NCI-H187 (cell line): ENCODE data around the gene NXPH4.

Experiments
- DNase-seq, 2 experiments: peaks; one replicate each; lab custom pipeline; 2025; lab: John Stamatoyannopoulos, UW

The NXPH4 gene

DNA sequence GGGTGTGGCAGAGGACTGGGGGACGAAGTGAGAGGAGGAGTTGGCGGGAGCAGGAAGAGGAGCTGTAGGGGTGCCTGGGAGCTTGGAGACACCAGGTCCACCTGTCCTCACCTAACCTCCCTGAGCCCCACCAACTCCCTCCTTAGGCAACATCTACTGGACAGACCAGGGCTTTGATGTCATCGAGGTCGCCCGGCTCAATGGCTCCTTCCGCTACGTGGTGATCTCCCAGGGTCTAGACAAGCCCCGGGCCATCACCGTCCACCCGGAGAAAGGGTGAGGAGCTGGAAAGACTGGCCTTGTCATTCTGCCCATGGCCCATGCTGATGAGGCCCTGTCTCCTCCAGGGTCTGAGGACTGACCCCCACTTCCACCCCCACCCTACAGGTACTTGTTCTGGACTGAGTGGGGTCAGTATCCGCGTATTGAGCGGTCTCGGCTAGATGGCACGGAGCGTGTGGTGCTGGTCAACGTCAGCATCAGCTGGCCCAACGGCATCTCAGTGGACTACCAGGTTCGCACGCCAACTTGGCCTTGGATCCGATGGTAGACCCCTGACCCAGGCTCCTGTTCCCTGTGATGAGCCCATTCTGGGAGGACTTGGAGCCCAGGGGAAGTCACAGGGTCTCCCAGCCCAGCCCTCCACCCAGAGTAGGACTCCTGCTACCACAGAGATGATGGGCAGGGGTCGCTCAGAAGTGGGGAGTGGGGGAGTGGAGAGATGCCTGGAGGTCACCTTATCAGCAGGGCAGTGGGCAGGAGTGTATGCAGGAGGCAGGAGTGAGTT lies 32.5 kb upstream of the NXPH4 start:
- no peak for DNase-seq

DNA sequence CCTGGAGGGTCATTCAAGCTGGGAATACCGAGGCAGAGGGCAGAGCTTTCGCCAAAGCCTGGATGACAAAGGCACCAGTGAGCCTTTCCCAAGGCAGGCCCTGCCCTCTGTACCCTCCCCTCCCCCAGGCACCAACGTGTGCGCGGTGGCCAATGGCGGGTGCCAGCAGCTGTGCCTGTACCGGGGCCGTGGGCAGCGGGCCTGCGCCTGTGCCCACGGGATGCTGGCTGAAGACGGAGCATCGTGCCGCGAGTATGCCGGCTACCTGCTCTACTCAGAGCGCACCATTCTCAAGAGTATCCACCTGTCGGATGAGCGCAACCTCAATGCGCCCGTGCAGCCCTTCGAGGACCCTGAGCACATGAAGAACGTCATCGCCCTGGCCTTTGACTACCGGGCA lies 31.2 kb upstream of the NXPH4 start:
- DNase-seq, result no peak

DNA sequence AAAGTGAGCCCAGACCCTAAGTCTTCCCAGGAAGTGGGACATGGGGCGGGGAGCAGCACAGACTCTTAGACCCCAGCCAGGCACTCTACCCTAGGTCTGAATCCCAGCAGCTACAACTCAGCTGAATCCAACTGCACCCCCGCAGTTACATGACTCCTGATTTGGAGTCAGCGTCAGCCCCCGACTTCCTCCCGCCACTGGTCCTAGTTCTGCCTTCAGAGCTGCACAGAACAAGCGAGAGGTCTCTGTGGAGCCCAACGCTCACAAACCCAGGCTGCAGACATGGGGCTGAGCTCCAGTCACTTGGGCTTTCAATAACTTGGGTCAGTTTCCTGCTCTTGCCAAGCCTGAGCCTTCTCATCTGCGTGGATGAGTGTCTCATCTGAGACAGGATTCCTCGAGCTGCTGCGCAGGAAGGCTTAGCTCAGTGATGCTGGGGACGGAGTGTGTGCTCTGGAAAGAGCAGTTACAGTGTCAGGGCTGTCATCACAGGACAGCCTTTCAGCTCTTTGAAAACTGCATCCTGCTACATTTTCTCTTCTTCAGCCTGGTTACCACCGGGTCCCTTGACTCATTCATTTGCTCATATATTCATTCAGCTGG lies 30.6 kb upstream of the NXPH4 start:
- no peak for DNase-seq

DNA sequence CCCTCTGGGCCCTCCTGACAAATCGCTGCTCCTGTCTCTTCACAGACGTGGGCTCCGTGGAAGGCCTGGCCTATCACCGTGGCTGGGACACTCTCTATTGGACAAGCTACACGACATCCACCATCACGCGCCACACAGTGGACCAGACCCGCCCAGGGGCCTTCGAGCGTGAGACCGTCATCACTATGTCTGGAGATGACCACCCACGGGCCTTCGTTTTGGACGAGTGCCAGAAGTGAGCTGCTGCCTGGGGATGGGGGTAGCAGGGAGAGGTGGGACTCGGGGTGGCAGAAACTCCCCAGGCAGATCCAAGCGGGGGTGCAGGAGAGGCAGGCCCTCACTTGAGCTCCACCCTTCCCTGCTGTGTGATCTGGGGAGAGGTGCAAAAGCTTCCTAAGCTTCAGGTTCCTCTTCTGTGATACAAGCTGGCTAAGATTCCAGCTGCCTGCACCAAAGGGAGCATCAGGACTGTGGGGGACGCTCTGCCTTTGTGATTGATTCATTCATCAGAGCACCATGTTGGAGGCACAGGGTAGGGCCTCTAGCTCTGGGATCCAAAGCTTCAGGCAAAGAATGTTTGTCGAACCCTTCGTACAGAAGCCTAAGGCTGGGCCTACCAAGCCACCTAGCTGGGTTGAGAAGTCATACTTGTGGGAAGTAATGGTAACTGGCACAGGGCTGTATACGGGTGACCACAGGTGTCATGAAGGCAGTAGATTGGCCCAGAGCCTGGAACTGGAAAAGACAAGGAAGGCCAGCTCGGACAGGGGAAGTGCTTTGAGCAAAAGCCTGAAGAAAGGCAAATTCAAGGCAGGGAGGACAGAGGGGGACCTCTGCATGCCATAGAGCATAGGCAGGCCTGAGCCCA lies 29.1 kb upstream of the NXPH4 start:
- no peak for DNase-seq

DNA sequence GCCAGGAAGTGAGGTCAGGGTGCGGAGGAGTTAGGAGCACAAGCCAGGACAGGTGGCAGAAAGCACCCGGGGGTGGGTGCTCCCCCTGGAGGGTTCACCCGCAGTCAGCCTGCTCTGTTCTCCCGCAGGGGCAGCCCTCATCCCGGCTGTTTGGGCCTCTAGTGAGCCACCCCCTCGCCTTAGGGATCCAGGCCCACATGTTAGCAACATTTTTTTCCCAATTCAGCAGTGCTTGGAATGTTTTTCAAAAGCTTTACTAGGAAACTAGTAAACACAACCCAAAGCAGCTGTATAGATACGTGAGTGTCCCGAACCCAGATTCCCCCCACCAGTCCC lies 28.5 kb upstream of the NXPH4 start:
- DNase-seq, result no peak

DNA sequence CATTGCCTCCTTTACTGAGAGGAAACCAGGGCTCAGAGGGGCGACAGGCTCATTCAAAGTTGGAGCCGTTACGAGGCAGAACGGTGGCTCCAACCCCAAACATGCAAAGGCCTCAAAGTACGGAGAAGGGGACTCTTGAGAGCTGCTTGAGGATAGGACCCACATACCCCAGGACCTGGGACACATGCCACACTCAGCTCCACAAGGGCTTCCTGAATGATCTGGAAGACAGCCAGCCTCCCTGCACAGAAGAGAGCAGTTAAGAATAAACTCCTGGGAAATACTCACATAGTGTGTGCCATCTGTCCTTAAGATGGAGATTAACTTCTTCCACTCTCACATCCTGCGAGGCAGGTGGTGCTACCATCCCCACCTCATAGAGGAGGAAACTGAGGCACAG lies 26.6 kb upstream of the NXPH4 start:
- no peak for DNase-seq

DNA sequence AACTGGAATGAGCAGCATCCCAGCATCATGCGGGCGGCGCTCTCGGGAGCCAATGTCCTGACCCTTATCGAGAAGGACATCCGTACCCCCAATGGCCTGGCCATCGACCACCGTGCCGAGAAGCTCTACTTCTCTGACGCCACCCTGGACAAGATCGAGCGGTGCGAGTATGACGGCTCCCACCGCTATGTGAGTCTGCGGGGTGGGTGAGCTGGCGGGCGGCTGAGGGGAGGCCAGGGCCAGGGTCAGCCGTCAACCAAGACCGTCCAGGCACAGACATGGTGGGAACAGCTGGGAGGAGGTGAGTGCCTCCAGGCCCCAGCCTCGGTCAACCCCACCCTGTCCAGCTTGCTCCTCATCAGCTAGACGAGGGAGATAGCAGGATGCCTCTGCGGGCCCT lies 25.8 kb upstream of the NXPH4 start:
- DNase-seq, result no peak

DNA sequence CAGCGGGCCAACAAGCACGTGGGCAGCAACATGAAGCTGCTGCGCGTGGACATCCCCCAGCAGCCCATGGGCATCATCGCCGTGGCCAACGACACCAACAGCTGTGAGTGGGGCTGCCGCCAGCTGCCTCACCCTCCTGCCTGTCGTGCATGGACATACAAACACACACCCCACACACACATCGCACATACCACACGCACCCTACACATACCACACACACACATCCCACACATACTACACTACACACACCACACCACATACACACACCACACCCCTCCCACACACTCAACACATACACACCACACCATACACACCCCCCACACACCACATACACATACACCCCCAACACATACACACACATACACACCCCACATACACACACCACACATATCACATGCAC lies 25.2 kb upstream of the NXPH4 start:
- no peak for DNase-seq

DNA sequence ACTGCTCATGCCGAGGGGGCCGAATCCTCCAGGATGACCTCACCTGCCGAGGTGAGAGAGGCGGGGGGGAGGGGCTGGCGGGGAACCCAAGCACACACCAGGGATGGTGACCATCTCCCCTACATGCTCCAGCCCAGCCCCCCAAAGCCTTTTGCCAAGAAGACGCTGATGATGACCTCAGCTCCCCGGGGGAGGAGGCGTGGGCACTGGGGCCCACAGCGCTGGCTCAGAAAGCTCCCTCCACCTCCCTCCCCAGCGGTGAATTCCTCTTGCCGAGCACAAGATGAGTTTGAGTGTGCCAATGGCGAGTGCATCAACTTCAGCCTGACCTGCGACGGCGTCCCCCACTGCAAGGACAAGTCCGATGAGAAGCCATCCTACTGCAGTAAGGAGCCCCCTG lies 23.7 kb upstream of the NXPH4 start:
- DNase-seq, result no peak

DNA sequence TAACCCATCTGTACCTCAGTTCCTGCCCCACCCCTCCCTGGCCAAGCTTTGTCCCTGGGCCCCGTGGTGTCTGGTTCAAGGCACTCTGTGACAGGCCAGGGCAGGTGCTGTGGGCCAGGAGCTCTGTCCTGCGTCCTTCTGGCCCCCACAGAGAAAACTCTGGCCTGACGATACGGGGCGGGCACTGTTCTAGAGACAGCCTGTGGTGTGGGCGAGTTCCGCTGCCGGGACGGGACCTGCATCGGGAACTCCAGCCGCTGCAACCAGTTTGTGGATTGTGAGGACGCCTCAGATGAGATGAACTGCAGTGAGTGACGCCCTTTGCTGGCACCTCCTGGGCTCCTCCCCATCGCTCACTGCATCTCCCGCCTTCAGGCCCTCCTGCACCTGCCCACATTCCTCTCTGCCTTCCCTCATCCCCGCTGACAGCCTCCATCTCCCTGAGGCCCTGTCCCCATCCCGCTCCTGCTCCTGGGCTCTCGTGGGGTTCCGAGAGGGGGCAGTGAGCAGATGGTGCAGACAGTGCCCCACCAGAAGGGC lies 22.8 kb upstream of the NXPH4 start:
- no peak for DNase-seq

DNA sequence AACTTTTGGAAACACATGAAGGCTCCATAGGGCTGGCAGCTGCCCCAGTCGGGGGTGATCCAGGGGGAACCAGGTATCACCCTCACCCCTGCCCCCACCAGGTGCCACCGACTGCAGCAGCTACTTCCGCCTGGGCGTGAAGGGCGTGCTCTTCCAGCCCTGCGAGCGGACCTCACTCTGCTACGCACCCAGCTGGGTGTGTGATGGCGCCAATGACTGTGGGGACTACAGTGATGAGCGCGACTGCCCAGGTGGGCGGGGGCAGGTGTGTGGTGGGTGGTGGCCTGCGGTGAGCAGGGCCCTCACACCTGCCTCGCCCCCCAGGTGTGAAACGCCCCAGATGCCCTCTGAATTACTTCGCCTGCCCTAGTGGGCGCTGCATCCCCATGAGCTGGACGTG lies 22.3 kb upstream of the NXPH4 start:
- no peak for DNase-seq

DNA sequence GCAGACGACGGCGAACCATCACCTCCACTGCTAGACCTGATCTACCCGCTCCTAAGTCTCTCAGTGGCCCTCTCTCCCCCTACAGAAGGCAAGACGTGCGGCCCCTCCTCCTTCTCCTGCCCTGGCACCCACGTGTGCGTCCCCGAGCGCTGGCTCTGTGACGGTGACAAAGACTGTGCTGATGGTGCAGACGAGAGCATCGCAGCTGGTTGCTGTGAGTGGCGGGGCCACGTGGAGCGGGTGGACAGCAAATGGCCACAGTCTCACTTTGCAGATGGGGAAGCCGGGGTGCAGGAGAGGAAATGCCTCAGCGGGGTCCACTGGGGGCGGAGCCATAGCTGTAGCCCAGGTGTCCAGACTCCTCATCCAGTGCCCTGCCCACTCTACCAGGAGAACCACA lies 21.4 kb upstream of the NXPH4 start:
- no peak for DNase-seq

DNA sequence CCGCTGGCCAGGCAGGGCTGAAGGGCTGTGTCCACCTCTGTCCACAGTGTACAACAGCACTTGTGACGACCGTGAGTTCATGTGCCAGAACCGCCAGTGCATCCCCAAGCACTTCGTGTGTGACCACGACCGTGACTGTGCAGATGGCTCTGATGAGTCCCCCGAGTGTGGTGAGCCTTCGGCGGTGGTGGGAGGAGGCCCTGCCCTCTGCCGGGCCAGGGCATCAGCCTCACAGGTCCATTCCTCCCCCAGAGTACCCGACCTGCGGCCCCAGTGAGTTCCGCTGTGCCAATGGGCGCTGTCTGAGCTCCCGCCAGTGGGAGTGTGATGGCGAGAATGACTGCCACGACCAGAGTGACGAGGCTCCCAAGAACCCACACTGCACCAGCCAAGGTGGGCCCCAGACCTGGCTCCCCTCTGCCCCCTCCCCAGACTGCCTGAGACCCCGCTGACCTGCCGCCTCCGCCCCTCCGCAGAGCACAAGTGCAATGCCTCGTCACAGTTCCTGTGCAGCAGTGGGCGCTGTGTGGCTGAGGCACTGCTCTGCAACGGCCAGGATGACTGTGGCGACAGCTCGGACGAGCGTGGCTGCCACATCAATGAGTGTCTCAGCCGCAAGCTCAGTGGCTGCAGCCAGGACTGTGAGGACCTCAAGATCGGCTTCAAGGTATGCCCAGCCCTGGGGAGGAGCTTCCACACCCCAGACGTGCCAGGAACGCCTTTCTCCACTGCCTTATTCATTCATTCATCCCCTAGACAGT lies 20.8 kb upstream of the NXPH4 start:
- no peak for DNase-seq

DNA sequence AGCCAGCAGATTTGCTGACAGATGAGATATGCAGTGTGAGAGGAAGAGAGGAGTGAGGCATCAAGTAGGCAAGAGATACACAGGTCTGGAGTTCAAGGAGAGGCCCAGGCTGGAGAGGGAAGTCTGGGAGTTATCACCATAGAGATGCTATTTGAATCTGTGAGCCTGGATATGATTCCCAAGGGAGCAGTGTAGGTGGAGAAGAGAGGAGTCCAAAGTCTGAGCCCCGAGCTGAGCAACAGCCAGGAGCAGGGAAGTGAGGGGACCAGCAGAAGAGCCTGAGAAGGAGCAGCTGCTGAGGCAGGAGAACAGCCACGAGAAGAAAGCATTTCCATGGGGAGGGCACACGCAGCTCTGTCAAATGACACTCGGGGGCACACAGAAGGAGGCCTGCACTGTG lies 20.2 kb upstream of the NXPH4 start:
- peak in 1 of 2 experiments; percentile 48 for DNase-seq

DNA sequence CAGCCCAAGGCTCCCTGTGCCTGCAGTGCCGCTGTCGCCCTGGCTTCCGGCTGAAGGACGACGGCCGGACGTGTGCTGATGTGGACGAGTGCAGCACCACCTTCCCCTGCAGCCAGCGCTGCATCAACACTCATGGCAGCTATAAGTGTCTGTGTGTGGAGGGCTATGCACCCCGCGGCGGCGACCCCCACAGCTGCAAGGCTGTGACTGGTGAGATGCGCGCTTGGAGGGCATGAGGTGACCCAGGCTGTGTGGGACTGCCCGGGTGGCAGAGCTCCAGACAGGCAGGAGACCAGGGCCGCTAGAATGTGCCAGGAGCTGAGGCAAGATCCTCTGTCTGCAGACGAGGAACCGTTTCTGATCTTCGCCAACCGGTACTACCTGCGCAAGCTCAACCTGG lies 19.6 kb upstream of the NXPH4 start:
- DNase-seq, result no peak

DNA sequence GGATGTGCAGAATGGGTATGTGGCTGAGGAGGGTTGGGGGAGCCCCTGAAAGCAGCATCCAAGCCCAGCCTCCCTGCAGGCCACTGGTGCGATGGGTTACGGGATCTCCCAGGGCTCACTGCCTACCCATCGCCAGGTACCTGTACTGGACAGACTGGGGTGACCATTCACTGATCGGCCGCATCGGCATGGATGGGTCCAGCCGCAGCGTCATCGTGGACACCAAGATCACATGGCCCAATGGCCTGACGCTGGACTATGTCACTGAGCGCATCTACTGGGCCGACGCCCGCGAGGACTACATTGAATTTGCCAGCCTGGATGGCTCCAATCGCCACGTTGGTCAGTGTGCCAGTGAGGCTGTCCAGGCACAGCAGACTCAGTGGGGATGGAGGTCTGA lies 18.3 kb upstream of the NXPH4 start:
- DNase-seq, result no peak

DNA sequence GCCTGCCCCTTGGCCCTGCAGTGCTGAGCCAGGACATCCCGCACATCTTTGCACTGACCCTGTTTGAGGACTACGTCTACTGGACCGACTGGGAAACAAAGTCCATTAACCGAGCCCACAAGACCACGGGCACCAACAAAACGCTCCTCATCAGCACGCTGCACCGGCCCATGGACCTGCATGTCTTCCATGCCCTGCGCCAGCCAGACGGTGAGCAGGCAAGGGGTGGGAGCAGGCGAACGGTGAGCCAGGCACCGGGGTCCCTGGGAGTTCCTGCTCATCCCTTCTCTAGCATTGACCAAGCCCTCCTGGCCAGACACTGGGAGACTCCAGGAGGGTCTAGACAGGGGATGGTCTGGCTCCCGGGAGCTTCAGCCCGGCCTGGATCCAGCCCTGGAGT lies 17.4 kb upstream of the NXPH4 start:
- no peak for DNase-seq

DNA sequence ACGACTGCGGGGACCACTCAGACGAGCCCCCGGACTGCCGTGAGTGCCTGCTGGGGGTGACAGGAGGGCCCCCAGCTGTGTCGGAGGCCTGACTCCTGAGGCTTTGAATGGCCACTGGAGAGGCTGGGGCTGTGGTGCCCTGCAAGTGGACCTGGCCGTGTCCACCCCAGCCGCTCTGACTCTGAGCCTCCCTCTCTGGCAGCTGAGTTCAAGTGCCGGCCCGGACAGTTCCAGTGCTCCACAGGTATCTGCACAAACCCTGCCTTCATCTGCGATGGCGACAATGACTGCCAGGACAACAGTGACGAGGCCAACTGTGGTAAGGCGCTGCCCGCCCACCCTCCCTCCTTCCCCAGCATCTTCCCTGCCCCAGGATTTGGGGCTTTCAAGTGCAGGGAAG lies 16.1 kb upstream of the NXPH4 start:
- DNase-seq, result no peak

DNA sequence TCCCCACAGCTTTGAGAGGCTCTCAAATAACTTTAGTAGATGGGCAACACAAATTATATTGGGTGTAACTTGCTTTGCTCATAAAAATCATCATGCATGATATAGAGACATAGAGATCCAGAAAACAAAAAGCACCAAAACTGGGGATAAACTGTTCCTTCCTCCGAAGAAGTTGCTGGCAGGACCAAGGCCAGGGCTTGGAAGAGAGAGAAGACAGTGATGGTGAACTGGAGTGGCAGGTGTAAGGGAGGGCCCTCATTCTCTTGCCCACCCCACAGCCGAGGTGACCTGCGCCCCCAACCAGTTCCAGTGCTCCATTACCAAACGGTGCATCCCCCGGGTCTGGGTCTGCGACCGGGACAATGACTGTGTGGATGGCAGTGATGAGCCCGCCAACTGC lies 15.4 kb upstream of the NXPH4 start:
- DNase-seq, result no peak

DNA sequence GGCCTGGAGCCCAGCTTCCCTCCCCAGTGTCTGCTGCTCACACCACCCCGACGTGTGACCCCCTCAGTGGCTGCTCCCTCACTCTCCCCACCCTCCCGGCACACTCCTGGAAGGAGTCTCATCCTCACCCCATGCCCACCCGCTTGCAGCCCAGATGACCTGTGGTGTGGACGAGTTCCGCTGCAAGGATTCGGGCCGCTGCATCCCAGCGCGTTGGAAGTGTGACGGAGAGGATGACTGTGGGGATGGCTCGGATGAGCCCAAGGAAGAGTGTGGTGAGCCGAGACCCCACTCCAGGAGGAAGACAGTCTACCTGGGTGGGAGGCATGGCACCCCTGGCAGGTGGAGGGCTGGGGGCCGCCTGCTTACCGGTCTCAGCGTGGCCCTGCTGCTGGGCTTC lies 15.0 kb upstream of the NXPH4 start:
- DNase-seq, result no peak

DNA sequence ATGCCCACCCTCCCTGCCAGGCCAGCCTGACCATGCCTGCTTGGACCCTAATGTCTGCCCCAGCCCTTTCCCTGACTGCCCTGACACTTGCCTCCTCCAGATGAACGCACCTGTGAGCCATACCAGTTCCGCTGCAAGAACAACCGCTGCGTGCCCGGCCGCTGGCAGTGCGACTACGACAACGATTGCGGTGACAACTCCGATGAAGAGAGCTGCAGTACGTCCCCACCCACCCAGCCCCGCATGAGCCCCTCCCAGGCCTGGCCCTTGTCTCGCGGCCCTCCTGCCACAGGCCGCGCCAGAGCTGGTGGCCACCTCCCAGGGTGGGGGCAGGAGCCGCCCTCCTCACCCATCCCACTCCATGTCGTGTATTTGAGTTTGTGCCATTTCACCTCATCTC lies 14.3 kb upstream of the NXPH4 start:
- DNase-seq, result no peak

DNA sequence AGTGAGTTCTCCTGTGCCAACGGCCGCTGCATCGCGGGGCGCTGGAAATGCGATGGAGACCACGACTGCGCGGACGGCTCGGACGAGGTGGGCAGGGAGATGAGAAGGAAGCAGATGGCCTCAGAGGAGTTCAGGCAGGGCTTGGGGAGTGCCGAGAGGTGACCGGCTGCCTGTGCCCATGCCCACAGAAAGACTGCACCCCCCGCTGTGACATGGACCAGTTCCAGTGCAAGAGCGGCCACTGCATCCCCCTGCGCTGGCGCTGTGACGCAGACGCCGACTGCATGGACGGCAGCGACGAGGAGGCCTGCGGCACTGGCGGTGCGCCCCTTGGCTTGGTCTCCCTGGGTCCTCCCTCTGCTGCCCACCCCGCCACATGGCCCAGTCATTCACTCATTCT lies 13.4 kb upstream of the NXPH4 start:
- DNase-seq, result no peak
